ENCODE measurements around the gene PALD1. TPM values are rescaled to one million over a fixed set of nuclear protein-coding genes. Genes with fewer than 3 reads are reported as not detected.

PALD1 gene
- total RNA-seq, 4 donors from 2014 or later, result 6.0 to 9.7 (median 6.4) TPM

DNA sequence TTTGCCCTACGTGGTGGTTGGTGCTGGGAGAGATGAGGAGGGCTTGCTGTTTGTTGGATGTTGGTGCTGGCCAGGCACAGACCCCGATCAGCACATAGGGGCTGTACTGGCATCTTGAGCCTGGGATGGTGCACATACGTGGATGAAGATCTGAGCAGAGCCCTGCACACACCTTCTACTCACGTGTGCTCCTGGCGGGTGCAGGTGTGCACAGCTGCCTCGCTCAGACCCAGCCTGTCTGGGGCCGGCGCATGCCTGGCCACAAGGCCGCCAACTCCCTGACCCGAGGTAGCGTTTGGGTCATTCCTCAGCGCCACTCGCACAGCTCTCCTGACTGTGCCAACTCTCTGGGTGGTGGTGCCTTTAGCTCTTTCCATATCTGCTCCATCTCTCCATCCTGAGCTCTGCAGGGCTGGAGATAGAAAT is 18.6 kb downstream of the PALD1 start:
- 87 to 94% methylated on average over 13 of the region's 13 CpGs for WGBS, 2 donors
- no peak overlapping the region for H3K4me3 ChIP-seq (ENCODE audit: low read depth, poor library complexity, severe bottlenecking)
- intact Hi-C loops (cut with DNase I; ENCODE audit: low total_unique reads), result no loop called here
- DNase-seq (ENCODE audit: low spot score in 2 of 2), result no peak
- TF ChIP-seq, protein P1, sequence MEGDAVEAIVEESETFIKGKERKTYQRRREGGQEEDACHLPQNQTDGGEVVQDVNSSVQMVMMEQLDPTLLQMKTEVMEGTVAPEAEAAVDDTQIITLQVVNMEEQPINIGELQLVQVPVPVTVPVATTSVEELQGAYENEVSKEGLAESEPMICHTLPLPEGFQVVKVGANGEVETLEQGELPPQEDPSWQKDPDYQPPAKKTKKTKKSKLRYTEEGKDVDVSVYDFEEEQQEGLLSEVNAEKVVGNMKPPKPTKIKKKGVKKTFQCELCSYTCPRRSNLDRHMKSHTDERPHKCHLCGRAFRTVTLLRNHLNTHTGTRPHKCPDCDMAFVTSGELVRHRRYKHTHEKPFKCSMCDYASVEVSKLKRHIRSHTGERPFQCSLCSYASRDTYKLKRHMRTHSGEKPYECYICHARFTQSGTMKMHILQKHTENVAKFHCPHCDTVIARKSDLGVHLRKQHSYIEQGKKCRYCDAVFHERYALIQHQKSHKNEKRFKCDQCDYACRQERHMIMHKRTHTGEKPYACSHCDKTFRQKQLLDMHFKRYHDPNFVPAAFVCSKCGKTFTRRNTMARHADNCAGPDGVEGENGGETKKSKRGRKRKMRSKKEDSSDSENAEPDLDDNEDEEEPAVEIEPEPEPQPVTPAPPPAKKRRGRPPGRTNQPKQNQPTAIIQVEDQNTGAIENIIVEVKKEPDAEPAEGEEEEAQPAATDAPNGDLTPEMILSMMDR (IDR thresholded peaks at IDR 0.05), result no peak
- TF ChIP-seq POLR2A (IDR thresholded peaks at IDR 0.05), result no peak

DNA sequence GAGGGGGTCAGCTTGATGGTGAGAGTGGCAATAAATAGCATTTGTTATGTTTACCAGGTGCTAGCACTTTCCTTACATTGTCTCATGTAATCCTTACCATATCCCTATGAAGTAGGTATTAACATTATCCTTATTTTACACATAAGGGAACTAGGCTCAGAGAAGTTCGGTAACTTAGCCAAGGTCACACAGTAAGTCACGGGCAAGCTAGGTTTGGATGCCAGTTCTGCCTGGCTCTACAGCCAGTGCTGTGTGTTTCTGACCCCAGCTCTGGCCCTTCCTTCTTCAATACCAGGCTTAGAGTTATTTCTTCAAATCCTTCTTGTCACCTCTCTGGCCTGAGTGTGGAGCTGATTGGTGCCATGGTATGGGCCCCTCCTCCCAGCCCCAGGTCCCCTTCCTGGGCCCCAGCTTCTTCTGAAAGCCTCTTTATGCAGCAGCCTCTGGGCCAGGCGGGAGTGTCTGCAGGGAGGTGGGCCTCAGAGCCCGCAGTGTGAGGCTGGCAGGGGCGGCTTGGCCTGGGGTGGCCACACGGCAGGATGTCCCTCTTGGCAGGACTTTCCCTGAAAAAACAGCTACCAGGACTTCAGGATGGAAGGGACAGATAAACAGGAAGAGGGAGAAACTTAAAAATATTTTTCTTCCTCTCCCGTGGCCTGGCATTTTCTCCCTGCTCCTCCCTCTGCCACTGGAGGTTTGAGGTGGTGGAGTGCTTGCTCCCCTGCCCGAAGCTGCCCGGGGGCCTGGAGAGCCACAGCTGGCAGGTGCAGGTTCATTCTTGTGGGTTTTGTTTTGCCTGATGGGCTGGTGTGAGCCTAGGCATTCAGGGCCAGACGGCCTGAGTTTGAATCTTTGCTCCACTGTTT is 20.6 kb downstream of the PALD1 start:
- TF ChIP-seq, protein P1 (IDR thresholded peaks at IDR 0.05), result no peak
- TF ChIP-seq POLR2A (IDR thresholded peaks at IDR 0.05), result no peak
- DNase-seq (ENCODE audit: low spot score in 2 of 2), result no peak
- WGBS, 2 donors, result 54 to 57% methylated on average over 10 of the region's 10 CpGs
- no peak overlapping the region for H3K4me3 ChIP-seq (ENCODE audit: low read depth, poor library complexity, severe bottlenecking)
- intact Hi-C loops (cut with DNase I; ENCODE audit: low total_unique reads), result no loop called here

DNA sequence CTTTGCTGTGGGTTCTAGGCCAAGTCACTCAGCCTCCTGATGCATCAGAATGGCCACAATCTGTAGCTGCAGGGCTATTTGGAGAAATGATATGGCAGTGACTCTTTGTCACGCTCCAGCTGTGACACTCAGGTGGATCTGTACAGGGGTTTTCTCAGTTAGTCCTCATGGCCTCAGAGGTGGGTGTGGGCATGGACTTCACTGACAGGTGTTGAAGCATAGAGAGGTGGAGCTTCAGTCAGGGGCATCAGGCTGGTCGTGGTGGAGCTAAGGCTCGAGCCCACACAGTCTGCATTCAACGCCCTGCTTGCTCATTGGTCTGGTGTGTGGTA is 21.2 kb downstream of the PALD1 start:
- intact Hi-C loops (cut with DNase I; ENCODE audit: low total_unique reads), result no loop called here
- TF ChIP-seq, protein P1 (IDR thresholded peaks at IDR 0.05), result no peak
- no peak for TF ChIP-seq POLR2A (IDR thresholded peaks at IDR 0.05)

DNA sequence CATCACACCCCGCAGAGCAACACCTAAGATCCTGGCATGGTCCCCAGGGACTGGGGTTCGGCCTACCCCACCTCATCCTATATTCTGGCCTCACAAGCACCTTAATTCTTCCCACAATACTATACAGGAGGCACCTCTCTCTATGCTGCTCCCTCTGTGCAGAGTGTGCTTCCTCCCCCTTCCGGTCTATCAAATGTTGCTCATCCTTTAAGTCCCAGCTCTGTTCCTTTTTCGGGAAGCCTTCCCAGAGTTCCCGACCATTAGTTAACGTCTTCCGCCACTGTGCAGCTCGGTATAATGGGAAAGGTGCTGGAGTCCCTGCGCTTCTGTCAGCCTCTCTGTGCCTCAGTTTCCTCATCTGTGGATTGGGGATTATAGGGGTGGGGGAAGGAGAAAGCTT is 21.8 kb downstream of the PALD1 start:
- 82 to 84% methylated on average over 9 of the region's 9 CpGs for WGBS, 2 donors
- TF ChIP-seq, protein P1 (IDR thresholded peaks at IDR 0.05), result no peak
- no peak for TF ChIP-seq POLR2A (IDR thresholded peaks at IDR 0.05)
- intact Hi-C loops (cut with DNase I; ENCODE audit: low total_unique reads), result no loop called here
- H3K4me3 ChIP-seq (ENCODE audit: low read depth, poor library complexity, severe bottlenecking), result no peak overlapping the region
- no peak for DNase-seq (ENCODE audit: low spot score in 2 of 2)

More for the DNA sequence above, 21.2 kb downstream of the PALD1 start:
- H3K4me3 ChIP-seq (ENCODE audit: low read depth, poor library complexity, severe bottlenecking), result no peak overlapping the region
- WGBS, 2 donors, result 78 to 93% methylated on average over 4 of the region's 4 CpGs
- DNase-seq (ENCODE audit: low spot score in 2 of 2), result no peak

DNA sequence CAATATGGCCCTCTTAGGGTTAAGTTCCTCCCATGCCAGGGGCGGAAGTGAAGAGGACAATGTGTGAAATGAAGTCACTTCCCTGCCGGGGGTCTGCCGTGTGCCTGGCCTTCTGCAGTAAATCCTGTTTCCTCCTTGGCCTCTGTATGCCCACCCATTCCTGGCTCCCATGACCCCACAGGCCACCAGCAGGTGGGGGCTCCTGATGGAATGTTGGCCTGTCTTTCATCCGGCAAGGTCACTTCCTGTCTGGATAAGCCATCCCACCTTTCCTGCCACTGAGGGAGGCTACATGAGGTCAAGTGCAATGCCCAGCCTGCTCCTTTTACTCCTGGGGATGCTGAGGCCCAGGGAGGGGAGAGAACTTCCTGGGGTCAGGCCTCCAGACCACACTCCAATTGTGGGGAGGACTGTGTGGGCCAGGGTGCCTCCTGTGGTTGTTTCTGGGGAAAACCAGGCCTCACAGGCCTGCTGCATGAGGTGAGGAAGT is 22.3 kb downstream of the PALD1 start:
- no peak for TF ChIP-seq POLR2A (IDR thresholded peaks at IDR 0.05)
- TF ChIP-seq, protein P1 (IDR thresholded peaks at IDR 0.05), result no peak
- no peak for DNase-seq (ENCODE audit: low spot score in 2 of 2)
- intact Hi-C loops (cut with DNase I; ENCODE audit: low total_unique reads), result no loop called here
- 72 to 78% methylated on average over 4 of the region's 4 CpGs for WGBS, 2 donors
- H3K4me3 ChIP-seq (ENCODE audit: low read depth, poor library complexity, severe bottlenecking), result no peak overlapping the region

Measured in lower leg skin (tissue), 4 donors.